GM12875 (cell line): ENCODE data around the gene MRPL10.

Source experiments
- H3K4me3 ChIP-seq: one replicate; pipeline ENCODE4 v1.5.1; 2011; ENCODE audit warnings: low read depth, low read length, control low read depth
- TF ChIP-seq, protein P1 (sequence below): IDR thresholded peaks from 2 replicates; pipeline ENCODE4 v1.5.1; 2011; ENCODE audit warnings: low read depth, mild to moderate bottlenecking, control low read depth, inconsistent platforms, low read length, moderate library complexity, borderline replicate concordance; ENCODE audit not compliant: insufficient read depth

Gene MRPL10

DNA sequence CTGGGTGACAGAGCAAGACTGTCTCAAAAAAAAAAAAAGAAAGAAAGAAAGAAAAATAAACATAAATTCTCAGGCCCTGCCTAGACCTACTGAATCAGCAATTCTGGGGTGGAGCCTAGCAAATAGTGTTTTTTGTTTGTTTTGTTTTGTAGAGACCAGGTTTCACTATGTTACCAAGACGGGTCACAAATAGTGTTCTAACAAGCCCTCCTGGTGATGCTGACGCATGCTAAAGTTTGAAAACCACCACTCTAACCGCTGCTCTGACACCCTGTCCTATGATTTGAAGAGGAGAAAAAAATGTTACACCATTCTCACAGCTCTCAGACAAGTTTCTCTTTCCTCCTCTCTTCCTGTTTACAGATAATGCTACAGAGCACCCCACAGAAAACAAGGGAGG, 1.5 kb downstream of the MRPL10 start:
- no peak overlapping the region for H3K4me3 ChIP-seq
- TF ChIP-seq, protein P1, sequence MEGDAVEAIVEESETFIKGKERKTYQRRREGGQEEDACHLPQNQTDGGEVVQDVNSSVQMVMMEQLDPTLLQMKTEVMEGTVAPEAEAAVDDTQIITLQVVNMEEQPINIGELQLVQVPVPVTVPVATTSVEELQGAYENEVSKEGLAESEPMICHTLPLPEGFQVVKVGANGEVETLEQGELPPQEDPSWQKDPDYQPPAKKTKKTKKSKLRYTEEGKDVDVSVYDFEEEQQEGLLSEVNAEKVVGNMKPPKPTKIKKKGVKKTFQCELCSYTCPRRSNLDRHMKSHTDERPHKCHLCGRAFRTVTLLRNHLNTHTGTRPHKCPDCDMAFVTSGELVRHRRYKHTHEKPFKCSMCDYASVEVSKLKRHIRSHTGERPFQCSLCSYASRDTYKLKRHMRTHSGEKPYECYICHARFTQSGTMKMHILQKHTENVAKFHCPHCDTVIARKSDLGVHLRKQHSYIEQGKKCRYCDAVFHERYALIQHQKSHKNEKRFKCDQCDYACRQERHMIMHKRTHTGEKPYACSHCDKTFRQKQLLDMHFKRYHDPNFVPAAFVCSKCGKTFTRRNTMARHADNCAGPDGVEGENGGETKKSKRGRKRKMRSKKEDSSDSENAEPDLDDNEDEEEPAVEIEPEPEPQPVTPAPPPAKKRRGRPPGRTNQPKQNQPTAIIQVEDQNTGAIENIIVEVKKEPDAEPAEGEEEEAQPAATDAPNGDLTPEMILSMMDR: no peak

GRCh38 chr17:47823519-47823918, 7.8 kb downstream of the MRPL10 start:
- TF ChIP-seq, protein P1: no peak
- no peak overlapping the region for H3K4me3 ChIP-seq

- TF ChIP-seq, protein P1: no peak
- H3K4me3 ChIP-seq: no peak overlapping the region
These were observed 8.6 kb downstream of the MRPL10 start for GRCh38 chr17:47822785-47823184.

- TF ChIP-seq, protein P1: peak; percentile 33; the same call in 1 of the 2 replicates
These were observed 9.6 kb downstream of the MRPL10 start, which contains the start of gene OSBPL7 for GRCh38 chr17:47821424-47822391. TSS of gene OSBPL7 (minus strand) at chr17:47821794. CDS start at chr17:47820278, 1,516 bp downstream.

GRCh38 chr17:47821031-47821423, 10.3 kb downstream of the MRPL10 start:
- TF ChIP-seq, protein P1: no peak
- H3K4me3 ChIP-seq: peak overlapping the region; percentile 63

More at GRCh38 chr17:47821424-47822391, 9.6 kb downstream of the MRPL10 start, which contains the start of gene OSBPL7:
- H3K4me3 ChIP-seq: peak within 1 kb of the TSS; percentile 63

GRCh38 chr17:47820033-47820789, 11.1 kb downstream of the MRPL10 start:
- no peak overlapping the region for H3K4me3 ChIP-seq
- TF ChIP-seq, protein P1: no peak
